Mesenchymal stem cell (in vitro differentiated cells and primary cell): ENCODE measurements around the gene UBE2F.

Experiments
- DNase-seq: peaks from one replicate; pipeline ENCODE4 v3.0.0-alpha.2; 2013
- H2AFZ ChIP-seq: one replicate; pipeline ENCODE4 v1.6.1; 2013; ENCODE audit warnings: low read depth, mild to moderate bottlenecking, control low read depth, inconsistent platforms, low read length, moderate library complexity
- H2AK5ac ChIP-seq: 2 replicates; pipeline ENCODE4 v1.6.1; 2013; ENCODE audit warnings: low read length, moderate library complexity, mild to moderate bottlenecking, inconsistent platforms; ENCODE audit not compliant: severe bottlenecking
- H2BK120ac ChIP-seq: one replicate; pipeline ENCODE4 v1.6.1; 2013; ENCODE audit warnings: low read depth, mild to moderate bottlenecking, inconsistent platforms, low read length, moderate library complexity
- H2BK12ac ChIP-seq, 2 experiments: one replicate each; pipeline ENCODE4 v1.6.1; 2013; ENCODE audit warnings: inconsistent platforms in 2 of 2, low read length in 2 of 2, mild to moderate bottlenecking in 2 of 2, moderate library complexity in 2 of 2, control low read depth in 1 of 2
- H2BK15ac ChIP-seq: one replicate; pipeline ENCODE4 v1.6.1; 2013; ENCODE audit warnings: mild to moderate bottlenecking, low read depth, inconsistent platforms; ENCODE audit not compliant: poor library complexity, severe bottlenecking
- H2BK5ac ChIP-seq: 2 replicates; pipeline ENCODE4 v1.6.1; 2013; ENCODE audit warnings: low read depth, mild to moderate bottlenecking, low read length, control low read depth, inconsistent platforms; ENCODE audit not compliant: poor library complexity, severe bottlenecking
- H3K14ac ChIP-seq, 2 experiments: one replicate each; pipeline ENCODE4 v1.6.1; 2013; ENCODE audit warnings: inconsistent platforms in 2 of 2, low read length in 2 of 2, control low read depth in 1 of 2, mild to moderate bottlenecking in 1 of 2, moderate library complexity in 1 of 2
- H3K18ac ChIP-seq, 2 experiments: one replicate each; pipeline ENCODE4 v1.6.1; 2013; ENCODE audit warnings: inconsistent platforms in 2 of 2, low read length in 2 of 2, control low read depth in 1 of 2, low read depth in 1 of 2, mild to moderate bottlenecking in 1 of 2
- H3K23ac ChIP-seq, 2 experiments: one replicate each; pipeline ENCODE4 v1.6.1; 2013; ENCODE audit warnings: inconsistent platforms in 2 of 2, low read length in 2 of 2, mild to moderate bottlenecking in 2 of 2, moderate library complexity in 2 of 2, control low read depth in 1 of 2
- H3K27ac ChIP-seq: 2 replicates; pipeline ENCODE4 v1.5.1; 2013; ENCODE audit warnings: mild to moderate bottlenecking, moderate library complexity, low read length, control low read depth, inconsistent platforms; ENCODE audit not compliant: poor library complexity, severe bottlenecking
- H3K27me3 ChIP-seq, 2 experiments: 2 replicates each; pipeline versions ENCODE4 v1.6.1 to v1.7.0; 2013; ENCODE audit warnings: low read length in 2 of 2, mild to moderate bottlenecking in 2 of 2, moderate library complexity in 2 of 2, control low read depth in 1 of 2, inconsistent platforms in 1 of 2; ENCODE audit not compliant: control insufficient read depth in 1 of 2, insufficient read depth in 1 of 2
- H3K36me3 ChIP-seq, 2 experiments: 2 replicates each; pipeline versions ENCODE4 v1.6.1 to v1.7.0; 2013; ENCODE audit warnings: low read length in 2 of 2, control low read depth in 1 of 2, inconsistent platforms in 1 of 2, low read depth in 1 of 2, mild to moderate bottlenecking in 1 of 2; ENCODE audit not compliant: insufficient read depth in 2 of 2, control insufficient read depth in 1 of 2
- H3K4ac ChIP-seq, 2 experiments: one replicate each; pipeline ENCODE4 v1.6.1; 2013; ENCODE audit warnings: inconsistent platforms in 2 of 2, low read length in 2 of 2, mild to moderate bottlenecking in 2 of 2, moderate library complexity in 2 of 2, control low read depth in 1 of 2, low read depth in 1 of 2
- H3K4me1 ChIP-seq: 2 replicates; pipeline ENCODE4 v1.6.1; 2013; ENCODE audit warnings: low read depth, low read length, control low read depth; ENCODE audit not compliant: control insufficient read depth, insufficient read depth
- H3K4me2 ChIP-seq: 2 replicates; pipeline ENCODE4 v1.6.1; 2013; ENCODE audit warnings: low read length, mild to moderate bottlenecking, inconsistent platforms; ENCODE audit not compliant: poor library complexity, severe bottlenecking
- H3K4me3 ChIP-seq, 2 experiments: 2 replicates each; pipeline versions ENCODE4 v1.5.1 to v1.7.0; 2013; ENCODE audit warnings: low read length in 2 of 2, mild to moderate bottlenecking in 2 of 2, control low read depth in 1 of 2, low read depth in 1 of 2; ENCODE audit not compliant: insufficient read depth in 1 of 2
- H3K79me1 ChIP-seq: replicated peaks from 2 replicates; pipeline ENCODE4 v1.6.1; 2013; ENCODE audit warnings: mild to moderate bottlenecking, control low read depth, low read length, inconsistent platforms; ENCODE audit not compliant: poor library complexity, severe bottlenecking
- H3K9ac ChIP-seq: 2 replicates; pipeline ENCODE4 v1.7.0; 2013; ENCODE audit warnings: mild to moderate bottlenecking, low read length, moderate library complexity
- H3K9me3 ChIP-seq: 2 replicates; pipeline ENCODE4 v1.7.0; 2013; ENCODE audit warnings: mild to moderate bottlenecking, low read length; ENCODE audit not compliant: control insufficient read depth
- H4K8ac ChIP-seq: one replicate; pipeline ENCODE4 v1.6.1; 2013; ENCODE audit warnings: inconsistent platforms, mild to moderate bottlenecking, low read length, moderate library complexity
- H4K91ac ChIP-seq: one replicate; pipeline ENCODE4 v1.6.1; 2013; ENCODE audit warnings: mild to moderate bottlenecking, low read length, inconsistent platforms
- WGBS: methylation state at CpG from one replicate; pipeline ENCODE4 v1.1.7; 2013; ENCODE audit warnings: mixed read lengths; 5-methylcytosine and 5-hydroxymethylcytosine counted together

UBE2F gene

DNA sequence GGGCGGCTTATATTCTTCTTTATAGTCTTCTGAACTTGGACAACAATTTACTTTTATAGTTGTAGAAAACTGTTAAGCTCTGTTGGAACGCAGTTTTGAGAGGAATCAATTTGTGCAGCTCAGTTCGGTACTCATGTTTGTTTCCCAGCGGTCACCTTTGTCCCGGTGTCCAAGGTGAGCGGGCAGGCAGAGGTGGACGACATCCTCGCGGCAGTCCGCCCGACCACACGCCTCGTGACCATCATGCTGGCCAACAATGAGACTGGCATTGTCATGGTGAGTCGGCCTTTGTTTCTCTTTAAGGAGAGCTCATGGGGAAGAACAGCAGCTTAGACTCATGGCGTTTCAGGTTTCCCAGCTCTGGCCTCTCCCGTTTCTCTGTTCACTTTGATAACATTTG lies 114.7 kb downstream of the UBE2F start:
- Histone ChIP-seq H4K8ac (no peak overlapping the region), H2BK12ac (no peak overlapping the region), H3K27ac (no peak overlapping the region), H3K14ac (no peak overlapping the region), H3K9ac (no peak overlapping the region), H3K4me3 (no peak overlapping the region), H3K23ac (no peak overlapping the region), H2BK5ac (no peak overlapping the region), H3K4ac (no peak overlapping the region), H2AFZ (no peak overlapping the region), H4K91ac (no peak overlapping the region), H3K9me3 (no peaks in the 10 kb centered on the region), H3K4me1 (no peaks in the 10 kb centered on the region), H3K79me1 (peaks cover 7% of the 10 kb centered on the region), H3K18ac (no peak overlapping the region), H3K36me3 (peaks cover 35 to 37% of the 10 kb centered on the region in 2 experiments), H3K4me2 (no peak overlapping the region), H2AK5ac (no peak overlapping the region), H2BK120ac (no peak overlapping the region), H2BK15ac (no peak overlapping the region), H3K27me3 (no peaks in the 10 kb centered on the region)
- DNase-seq, result no peak
- WGBS, result 98% methylated on average over 15 of the region's 16 CpGs

DNA sequence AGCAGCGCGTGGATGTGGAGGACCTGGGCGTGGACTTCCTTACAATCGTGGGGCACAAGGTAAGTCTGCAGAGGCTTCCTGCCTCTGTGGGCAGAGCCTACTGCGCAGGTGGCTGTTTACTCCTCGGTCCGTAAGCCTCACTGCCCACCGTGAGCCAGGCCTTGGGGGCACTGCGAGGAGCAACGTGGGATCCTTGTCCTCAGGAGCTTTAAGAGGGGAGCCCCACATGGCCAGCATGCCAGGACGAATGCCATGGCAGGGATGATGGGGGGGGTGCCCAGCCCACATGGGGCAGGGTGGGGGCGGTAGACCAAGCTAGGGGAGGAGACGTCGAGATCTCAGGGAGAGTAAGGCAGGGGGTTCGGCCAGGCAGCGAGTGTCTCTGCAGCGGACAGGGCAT lies 115.3 kb downstream of the UBE2F start:
- no peak overlapping the region for H4K8ac ChIP-seq
- no peaks in the 10 kb centered on the region for H3K4me1 ChIP-seq
- no peak for DNase-seq
- H4K91ac ChIP-seq, result peak overlapping the region; percentile 18
- no peaks in the 10 kb centered on the region for H3K27me3 ChIP-seq
- no peak overlapping the region for H3K4me2 ChIP-seq
- H3K36me3 ChIP-seq, result peaks cover 35 to 37% of the 10 kb centered on the region in 2 experiments
- H3K9me3 ChIP-seq, result no peaks in the 10 kb centered on the region
- no peak overlapping the region for H2BK120ac ChIP-seq
- H2BK15ac ChIP-seq, result no peak overlapping the region
- no peak overlapping the region for H3K18ac ChIP-seq
- H2BK5ac ChIP-seq, result no peak overlapping the region
- no peak overlapping the region for H3K27ac ChIP-seq
- H3K4me3 ChIP-seq, result no peak overlapping the region
- H2BK12ac ChIP-seq, result no peak overlapping the region
- no peak overlapping the region for H3K4ac ChIP-seq
- no peak overlapping the region for H3K9ac ChIP-seq
- 98% methylated on average over 17 of the region's 17 CpGs for WGBS
- H3K23ac ChIP-seq, result no peak overlapping the region
- H2AFZ ChIP-seq, result no peak overlapping the region
- H3K79me1 ChIP-seq, result peaks cover 7% of the 10 kb centered on the region
- no peak overlapping the region for H2AK5ac ChIP-seq
- no peak overlapping the region for H3K14ac ChIP-seq

DNA sequence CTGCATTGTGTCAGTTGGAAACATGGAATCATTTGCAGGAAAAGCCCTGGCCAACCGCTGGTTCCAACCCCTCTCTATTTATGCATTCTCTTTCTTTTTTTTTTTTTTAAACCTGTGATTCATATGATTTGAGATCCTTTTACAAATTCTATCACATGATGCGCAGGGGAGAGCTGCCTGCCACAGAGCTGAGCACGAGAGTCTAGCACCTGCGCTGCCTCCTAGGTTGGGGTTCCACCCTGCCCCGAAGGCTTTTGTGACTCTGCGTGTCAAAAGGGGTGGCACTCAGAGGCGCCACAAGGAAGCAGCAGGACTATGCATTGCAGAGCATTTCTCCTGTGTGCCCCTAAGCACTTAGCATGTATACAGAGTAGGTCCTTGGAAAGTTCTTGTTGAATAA lies 116.0 kb downstream of the UBE2F start:
- Histone ChIP-seq H4K91ac (no peak overlapping the region), H3K14ac (no peak overlapping the region), H3K79me1 (peaks cover 7% of the 10 kb centered on the region), H3K36me3 (peaks cover 35 to 37% of the 10 kb centered on the region in 2 experiments), H2BK120ac (no peak overlapping the region), H2AK5ac (no peak overlapping the region), H3K4me3 (no peak overlapping the region), H3K4ac (no peak overlapping the region), H3K9ac (no peak overlapping the region), H2BK5ac (no peak overlapping the region), H2AFZ (no peak overlapping the region), H3K9me3 (no peaks in the 10 kb centered on the region), H4K8ac (no peak overlapping the region), H2BK12ac (no peak overlapping the region), H3K27ac (no peak overlapping the region), H3K23ac (no peak overlapping the region), H3K4me2 (no peak overlapping the region), H3K4me1 (no peaks in the 10 kb centered on the region), H2BK15ac (no peak overlapping the region), H3K18ac (no peak overlapping the region), H3K27me3 (no peaks in the 10 kb centered on the region)
- WGBS, result 98% methylated on average over 7 of the region's 7 CpGs
- DNase-seq, result no peak

DNA sequence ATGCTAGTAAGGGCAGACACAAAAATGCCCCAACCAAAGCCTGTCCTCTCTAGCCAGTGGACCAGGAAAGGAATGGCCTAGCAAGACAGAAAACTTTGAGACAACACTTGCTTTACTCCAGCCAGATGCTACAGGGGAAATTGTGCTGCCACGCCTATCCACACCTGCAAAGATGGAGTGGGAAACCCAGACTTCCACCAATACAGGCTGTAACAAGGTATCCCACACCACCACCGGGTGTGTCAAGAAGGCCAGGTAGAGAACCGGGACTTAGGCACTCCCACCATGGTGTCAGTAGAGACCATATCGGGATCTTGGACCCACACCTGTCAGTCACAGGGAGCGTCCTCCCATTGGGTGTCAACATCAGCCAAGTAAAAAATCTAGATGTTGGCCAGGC lies 117.1 kb downstream of the UBE2F start:
- no peak overlapping the region for H2BK15ac ChIP-seq
- H3K9me3 ChIP-seq, result no peaks in the 10 kb centered on the region
- H3K36me3 ChIP-seq, result peaks cover 35 to 37% of the 10 kb centered on the region in 2 experiments
- no peak overlapping the region for H3K14ac ChIP-seq
- H2BK5ac ChIP-seq, result no peak overlapping the region
- no peak overlapping the region for H3K4me3 ChIP-seq
- H3K4me2 ChIP-seq, result no peak overlapping the region
- H2AFZ ChIP-seq, result no peak overlapping the region
- no peak overlapping the region for H2BK120ac ChIP-seq
- H2BK12ac ChIP-seq, result no peak overlapping the region
- no peak overlapping the region for H2AK5ac ChIP-seq
- no peak overlapping the region for H3K23ac ChIP-seq
- H4K8ac ChIP-seq, result no peak overlapping the region
- H3K4ac ChIP-seq, result no peak overlapping the region
- WGBS, result 98% methylated on average over 5 of the region's 5 CpGs
- no peak for DNase-seq
- no peak overlapping the region for H4K91ac ChIP-seq
- no peak overlapping the region for H3K9ac ChIP-seq
- H3K18ac ChIP-seq, result no peak overlapping the region
- no peaks in the 10 kb centered on the region for H3K27me3 ChIP-seq
- H3K79me1 ChIP-seq, result peaks cover 7% of the 10 kb centered on the region
- no peaks in the 10 kb centered on the region for H3K4me1 ChIP-seq
- no peak overlapping the region for H3K27ac ChIP-seq
